Measurements from ENCODE around the gene HAUS5.

Gene HAUS5

DNA sequence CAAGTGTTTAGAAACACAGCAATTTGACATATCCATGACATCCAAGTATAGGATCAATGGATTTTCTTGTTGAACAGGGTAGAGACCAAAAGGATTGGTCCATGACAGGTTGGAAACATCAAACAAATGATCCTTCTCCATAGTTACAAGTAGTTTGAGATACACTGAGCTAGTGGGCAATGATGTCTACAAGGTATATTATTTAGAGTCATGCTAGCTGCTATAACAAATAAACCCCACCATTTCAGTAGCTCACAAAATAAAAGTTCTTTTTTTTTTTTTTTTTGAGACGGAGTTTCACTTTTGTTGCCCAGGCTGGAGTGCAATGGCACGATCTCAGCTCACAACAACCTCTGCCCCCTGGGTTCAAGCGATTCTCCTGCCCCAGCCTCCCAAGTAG is 4.9 kb upstream of the HAUS5 start:
- DNase-seq (ENCODE audit: low read depth in 2 of 3, low spot score in 2 of 3), result no peak

DNA sequence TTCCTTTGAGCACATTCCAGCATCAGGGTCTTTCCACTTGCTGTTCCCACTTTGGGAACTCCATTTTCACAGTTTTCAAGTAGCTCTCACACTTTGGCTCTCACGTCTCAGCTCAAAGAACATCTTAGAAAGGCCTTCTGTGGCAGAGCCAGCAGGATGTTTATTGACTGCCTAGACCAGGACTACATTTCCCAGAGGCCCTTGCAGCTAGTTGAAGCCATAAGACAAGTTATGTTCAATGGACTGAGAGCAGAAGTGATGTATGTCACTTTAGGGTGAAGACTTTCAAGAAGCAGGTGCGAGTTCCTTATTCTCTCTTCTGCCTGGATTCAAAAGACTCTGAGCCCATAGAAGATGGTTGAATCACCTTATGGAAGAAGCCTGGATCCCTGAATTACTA is 4.3 kb upstream of the HAUS5 start:
- no peak for DNase-seq (ENCODE audit: low read depth in 2 of 3, low spot score in 2 of 3)

DNA sequence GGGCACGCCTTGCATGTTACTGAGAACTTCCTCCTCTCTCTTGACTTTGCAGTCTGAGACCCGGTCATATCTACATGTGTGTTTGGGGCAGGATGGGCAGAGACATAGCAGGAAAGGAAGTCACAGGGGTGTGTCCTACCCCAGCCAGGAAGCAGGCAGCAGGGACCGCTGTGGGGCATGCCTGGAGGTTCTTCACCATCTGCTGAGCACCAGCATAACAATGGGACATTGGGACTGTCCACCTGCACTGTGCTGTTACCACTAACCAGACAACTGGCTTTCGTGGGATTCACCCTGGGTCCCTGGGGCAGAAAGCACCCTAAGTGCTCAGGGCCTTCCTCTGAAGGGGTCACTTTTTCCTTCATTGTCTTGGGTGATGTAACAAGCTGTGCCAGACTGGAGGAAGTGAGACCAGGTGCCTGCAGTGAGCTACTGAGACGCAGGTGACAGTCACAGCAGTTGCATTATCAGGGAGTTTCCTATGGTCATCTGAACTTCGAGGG is 2.6 kb upstream of the HAUS5 start:
- no peak for DNase-seq (ENCODE audit: low read depth in 2 of 3, low spot score in 2 of 3)

DNA sequence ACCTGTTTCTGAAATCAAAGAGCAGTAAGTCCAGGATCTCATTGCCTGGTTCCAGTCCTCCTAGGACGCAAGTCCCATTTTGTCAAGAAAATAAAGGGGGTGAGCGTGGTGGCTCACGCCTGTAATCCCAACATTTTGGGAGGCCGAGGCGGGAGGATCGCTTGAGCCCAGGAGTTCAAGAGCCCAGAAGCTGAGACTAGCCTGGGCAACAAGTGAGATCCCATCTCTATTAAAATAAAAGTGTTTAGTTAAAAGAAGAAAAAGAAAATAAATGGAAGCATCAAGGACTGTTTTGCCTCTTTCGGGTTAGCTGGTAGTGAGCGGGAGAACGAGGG is 344 bp upstream of the HAUS5 start:
- no peak for DNase-seq (ENCODE audit: low read depth in 2 of 3, low spot score in 2 of 3)

- no peak for DNase-seq (ENCODE audit: low read depth in 2 of 3, low spot score in 2 of 3)
Measured at GRCh38 chr19:35613574-35613973, 1.0 kb downstream of the HAUS5 start.

DNA sequence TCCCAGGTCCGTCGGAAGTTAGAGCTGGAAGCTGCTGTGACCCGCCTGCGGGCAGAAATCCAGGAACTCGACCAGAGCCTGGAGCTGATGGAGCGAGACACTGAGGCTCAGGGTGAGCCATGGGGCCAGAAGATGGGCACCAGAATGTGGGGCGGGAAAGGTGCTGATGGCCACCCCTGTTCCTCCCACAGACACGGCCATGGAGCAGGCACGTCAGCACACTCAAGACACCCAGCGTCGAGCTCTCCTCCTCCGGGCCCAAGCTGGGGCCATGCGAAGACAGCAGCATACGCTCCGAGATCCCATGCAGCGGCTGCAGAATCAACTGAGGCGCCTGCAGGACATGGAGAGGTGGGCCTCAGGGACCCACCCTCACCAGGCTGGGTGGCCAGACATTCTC is 2.5 kb downstream of the HAUS5 start:
- no peak for DNase-seq (ENCODE audit: low read depth in 2 of 3, low spot score in 2 of 3)

- DNase-seq (ENCODE audit: low read depth in 2 of 3, low spot score in 2 of 3), result no peak
Measured at GRCh38 chr19:35618857-35619256, 6.3 kb downstream of the HAUS5 start.

- no peak for DNase-seq (ENCODE audit: low read depth in 2 of 3, low spot score in 2 of 3)
Measured at GRCh38 chr19:35619290-35619923, 6.9 kb downstream of the HAUS5 start.

DNA sequence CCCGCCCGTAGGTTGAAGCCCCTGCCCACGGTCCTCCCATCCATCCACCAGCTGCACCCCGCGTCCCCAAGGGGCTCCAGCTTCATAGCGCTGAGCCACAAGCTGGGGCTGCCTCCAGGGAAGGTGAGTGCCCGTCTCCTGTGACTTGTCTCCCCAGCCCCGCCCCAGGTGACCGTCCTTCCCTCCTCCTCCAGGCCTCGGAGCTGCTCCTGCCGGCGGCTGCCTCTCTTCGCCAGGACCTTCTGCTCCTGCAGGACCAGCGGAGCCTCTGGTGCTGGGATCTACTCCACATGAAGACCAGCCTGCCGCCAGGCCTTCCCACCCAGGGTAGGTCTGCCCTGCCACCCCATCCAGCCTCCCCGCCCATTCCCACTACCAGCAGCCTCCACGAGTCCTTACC is 7.5 kb downstream of the HAUS5 start:
- DNase-seq (ENCODE audit: low read depth in 2 of 3, low spot score in 2 of 3), result no peak

DNA sequence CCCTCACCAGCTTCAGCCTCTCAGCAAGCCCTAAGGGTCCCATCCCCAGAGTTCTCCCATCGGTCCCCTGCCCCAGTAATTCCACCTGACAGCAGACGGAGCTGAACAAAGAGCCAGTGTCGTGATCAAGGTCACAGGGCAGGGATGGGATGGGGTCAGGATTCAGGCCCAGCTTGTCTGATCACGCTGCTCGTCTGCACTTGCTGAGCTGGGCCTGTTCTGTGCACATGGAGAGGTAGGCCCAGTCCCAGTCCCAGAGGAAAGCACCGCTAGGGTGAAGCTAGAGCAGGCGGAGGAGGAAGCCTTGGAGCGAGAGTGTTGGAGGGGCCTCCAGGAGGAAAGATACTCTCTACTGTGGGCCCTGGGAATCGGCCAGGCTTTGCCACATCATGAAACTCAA is 9.2 kb downstream of the HAUS5 start:
- DNase-seq (ENCODE audit: low read depth in 2 of 3, low spot score in 2 of 3), result no peak

- DNase-seq (ENCODE audit: low read depth in 2 of 3, low spot score in 2 of 3), result no peak
Measured at GRCh38 chr19:35622750-35623149, 10.2 kb downstream of the HAUS5 start.

- DNase-seq (ENCODE audit: low read depth in 2 of 3, low spot score in 2 of 3), result no peak
Measured at GRCh38 chr19:35623327-35624010, 10.9 kb downstream of the HAUS5 start.

DNA sequence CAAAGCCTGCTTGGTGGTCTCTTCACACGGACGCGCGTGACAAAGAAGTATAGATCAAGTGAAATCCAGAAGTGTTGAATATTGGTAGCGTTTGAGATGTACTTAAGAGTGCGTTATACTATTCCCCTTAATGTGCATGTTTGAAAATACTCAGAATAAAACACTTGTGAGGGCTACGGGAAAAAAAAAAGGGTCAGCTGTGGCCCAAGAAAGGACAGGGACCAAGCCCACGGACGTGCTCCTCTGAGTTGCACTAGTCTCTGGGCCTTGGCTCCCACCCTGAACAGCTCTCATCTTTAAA is 15.7 kb downstream of the HAUS5 start:
- no peak for DNase-seq (ENCODE audit: low read depth in 2 of 3, low spot score in 2 of 3)

GRCh38 chr19:35628565-35629331 is 16.2 kb downstream of the HAUS5 start, which contains the start of gene RBM42:
RBM42 (plus strand) TSS chr19:35629036; CDS start chr19:35629154, 118 bp downstream.
- peak; percentile 96 to 98 (median 98) for DNase-seq (ENCODE audit: low read depth in 2 of 3, low spot score in 2 of 3)

DNA sequence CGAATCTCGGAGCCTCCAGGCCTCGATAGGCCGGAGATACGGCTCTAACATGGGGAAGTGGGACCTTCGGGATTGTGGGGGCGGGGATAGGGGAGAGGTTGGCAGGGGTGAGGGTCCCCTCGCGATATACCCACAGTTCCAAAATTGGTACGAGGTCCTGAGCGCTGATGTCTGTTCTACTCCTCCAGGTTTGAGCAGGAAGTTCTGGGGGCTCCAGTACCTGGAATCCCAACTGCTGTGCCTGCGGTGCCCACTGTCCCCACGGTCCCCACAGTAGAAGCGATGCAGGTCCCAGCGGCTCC is 16.7 kb downstream of the HAUS5 start:
- DNase-seq (ENCODE audit: low read depth in 2 of 3, low spot score in 2 of 3), result no peak

GRCh38 chr19:35633727-35634440 is 21.3 kb downstream of the HAUS5 start:
- no peak for DNase-seq (ENCODE audit: low read depth in 2 of 3, low spot score in 2 of 3)

- DNase-seq (ENCODE audit: low read depth in 2 of 3, low spot score in 2 of 3), result no peak
Measured at GRCh38 chr19:35636651-35637050, 24.1 kb downstream of the HAUS5 start.

GRCh38 chr19:35637165-35637564 is 24.6 kb downstream of the HAUS5 start:
- DNase-seq (ENCODE audit: low read depth in 2 of 3, low spot score in 2 of 3), result no peak

- no peak for DNase-seq (ENCODE audit: low read depth in 2 of 3, low spot score in 2 of 3)
Measured at GRCh38 chr19:35639321-35639639, 26.7 kb downstream of the HAUS5 start.

DNA sequence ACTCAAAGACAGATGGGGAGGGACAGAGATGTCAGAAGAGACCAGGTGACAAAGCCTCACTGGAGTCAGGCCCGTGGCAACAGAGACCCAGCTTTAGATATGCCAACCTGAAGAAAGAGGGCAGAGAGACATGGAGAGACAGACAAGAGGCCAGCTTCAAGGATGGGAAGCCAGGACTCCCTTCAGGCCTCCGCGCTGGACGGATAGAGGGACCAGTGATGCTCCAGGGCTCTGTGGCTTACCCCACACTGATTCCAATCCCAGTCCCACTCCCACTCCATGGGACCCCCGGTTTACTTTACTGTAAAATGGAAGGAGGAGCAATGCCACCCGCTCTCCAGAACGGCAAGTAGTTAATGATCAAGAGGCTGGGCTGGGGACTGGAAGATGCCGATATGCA is 27.3 kb downstream of the HAUS5 start:
- no peak for DNase-seq (ENCODE audit: low read depth in 2 of 3, low spot score in 2 of 3)

GRCh38 chr19:35641515-35642151 is 29.1 kb downstream of the HAUS5 start, which contains the start of gene ETV2:
ETV2 (plus strand) TSS chr19:35641745; CDS start chr19:35642461, 716 bp downstream.
- peak in 2 of 3 experiments; percentile 19 to 26 for DNase-seq (ENCODE audit: low read depth in 2 of 3, low spot score in 2 of 3)
